ENCODE results near the gene SPAM1. TPM values are rescaled to one million over a fixed set of nuclear protein-coding genes. Genes with fewer than 3 reads are reported as not detected.
"Not testable (repeated sequence)": the region's sequence is repeated elsewhere in the genome, so short reads cannot be mapped to it uniquely, and the experiment has no call there.

SPAM1 gene
- total RNA-seq, 1 donor from 2014 or later = not detected

DNA sequence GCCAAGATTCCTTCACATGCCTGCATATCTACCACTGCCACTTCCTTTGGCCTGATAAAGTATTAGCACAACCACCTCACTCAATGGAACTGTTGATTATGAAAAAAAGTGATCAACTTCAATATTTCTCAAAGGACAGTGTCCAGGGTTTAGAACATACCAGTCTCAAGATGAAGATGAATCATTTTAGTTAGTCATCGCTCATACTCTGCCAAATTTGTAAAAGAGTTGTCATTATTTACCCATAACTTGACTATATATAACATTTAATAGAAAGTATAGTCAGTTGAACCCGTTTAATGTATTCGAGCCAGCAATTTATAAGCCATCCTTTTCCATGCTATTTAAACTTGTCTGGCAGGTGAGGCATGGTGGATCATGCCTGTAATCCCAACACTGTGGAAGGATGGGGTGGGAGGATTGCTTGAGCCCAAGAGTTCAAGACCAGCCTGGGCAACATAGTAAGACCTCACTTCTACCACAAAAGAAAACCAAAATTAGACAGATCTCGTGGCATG is 33.2 kb downstream of the SPAM1 start:
- no peak for DNase-seq

DNA sequence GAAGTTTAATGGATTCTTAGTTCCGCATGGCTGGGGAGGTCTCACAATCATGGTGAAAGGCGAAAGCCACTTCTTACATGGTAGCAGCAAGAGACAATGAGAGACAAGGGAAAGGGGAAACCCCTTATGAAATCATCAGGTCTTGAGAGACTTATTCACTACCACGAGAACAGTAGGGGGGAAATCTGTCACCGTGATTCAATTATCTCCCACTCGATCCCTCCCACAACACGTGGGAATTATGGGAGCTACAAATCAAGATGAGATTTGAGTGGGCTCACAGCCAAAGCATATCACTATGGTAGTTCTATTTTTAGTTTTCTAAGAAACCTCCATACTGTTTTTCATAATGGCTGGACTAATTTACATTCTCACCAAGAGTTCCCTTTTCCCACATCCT is 36.7 kb downstream of the SPAM1 start:
- no peak for DNase-seq

DNA sequence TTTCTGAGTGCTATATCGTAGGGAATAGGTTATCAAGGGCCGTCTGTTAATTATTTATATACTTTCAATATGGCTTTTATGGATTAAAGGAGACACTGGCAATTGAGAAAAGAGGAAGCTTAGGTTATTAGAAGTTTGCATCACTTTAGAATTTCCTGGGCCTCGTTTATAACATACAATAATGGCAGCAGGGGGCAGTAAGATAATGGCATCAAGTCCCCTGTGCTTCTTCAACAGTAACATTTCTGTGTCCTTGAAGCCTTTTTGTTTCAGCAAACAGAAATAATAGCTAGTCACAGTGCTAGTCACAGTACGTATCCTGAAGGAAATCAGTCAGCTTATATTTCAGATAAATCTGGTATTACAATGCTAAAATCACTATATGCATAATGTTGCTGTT is 41.9 kb downstream of the SPAM1 start:
- no peak for DNase-seq

DNA sequence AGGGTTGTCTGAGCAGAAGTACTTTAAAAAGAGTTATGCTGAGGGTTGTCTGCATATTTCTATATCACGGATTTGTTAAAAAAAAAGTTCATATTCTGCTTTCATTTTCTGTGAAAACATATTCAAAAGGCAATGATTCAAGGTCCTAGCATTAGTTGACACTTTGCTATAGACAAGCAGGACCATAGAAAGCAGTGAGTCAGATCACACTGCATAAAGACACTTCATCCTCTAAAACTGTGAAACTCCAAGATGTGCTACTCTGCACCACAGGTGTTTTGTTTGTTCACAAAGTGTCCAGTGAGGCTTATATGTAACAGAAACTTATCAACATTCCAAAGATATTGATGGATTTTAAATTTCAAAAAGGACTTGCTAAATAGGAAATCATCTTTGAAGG is 47.0 kb downstream of the SPAM1 start:
- no peak for DNase-seq

DNA sequence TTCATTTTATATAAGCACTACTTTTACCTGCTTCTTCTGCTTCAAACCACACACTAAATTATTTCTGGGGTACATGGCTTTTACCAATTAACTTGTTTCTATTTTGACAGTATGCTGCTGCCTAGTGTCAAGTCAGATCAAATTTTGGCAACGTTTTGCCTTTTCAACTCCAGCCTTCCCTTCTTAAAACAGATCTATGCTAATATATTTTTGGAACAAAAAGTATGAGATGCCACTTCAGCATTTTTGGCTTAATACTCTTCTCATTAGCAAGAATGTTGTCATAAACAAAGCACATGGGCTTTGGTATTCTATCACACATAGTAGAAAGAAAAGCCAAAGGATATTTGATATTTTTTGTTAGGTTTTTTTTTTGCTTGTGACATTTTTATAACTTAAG is 47.8 kb downstream of the SPAM1 start:
- DNase-seq = no peak

DNA sequence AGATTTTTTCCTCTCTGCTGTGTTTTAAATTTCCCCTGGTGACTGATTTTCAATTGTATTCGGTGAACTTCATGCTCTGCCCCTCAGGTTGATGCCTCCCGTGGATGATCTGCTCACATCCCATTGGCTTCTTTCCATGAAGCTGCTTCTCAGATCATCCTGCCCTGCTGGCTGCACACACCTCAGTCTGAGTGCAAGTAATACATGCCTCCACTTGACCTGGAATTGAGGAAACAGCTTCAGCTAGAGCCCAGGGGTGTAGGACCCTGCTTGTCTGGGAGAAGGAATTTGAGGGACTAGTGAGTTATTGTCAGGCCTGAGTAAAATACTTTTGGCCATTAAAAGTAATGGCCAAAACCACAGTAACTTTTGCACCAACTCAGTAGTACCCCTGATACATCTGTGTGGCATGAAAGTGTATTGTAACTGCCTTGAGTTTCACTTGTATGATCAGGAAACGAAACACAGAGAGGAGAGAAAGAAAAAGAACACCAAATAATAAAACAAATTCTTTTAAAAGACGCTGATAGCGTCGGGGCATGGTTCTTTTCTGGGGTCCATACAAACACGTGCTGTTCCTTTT is 49.4 kb downstream of the SPAM1 start:
- DNase-seq = no peak

DNA sequence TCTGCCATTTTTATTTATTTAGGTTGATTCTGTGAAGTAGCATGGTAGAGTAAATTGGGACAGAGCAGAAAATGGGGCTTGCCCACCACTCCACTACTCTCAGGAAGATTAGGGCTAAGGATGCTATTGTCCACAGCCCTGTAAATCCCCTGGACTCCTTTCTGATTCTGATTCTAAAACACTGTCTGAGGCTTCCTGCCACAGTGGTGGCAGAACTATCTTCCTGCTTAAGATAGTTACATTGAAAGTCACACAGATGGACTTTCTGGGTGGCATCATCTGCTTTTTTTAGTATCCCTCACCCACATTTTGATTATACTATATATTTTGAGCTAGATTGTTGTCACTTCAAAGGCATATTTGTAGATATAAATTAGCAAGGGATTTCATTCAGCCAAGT is 50.0 kb downstream of the SPAM1 start:
- no peak for DNase-seq

DNA sequence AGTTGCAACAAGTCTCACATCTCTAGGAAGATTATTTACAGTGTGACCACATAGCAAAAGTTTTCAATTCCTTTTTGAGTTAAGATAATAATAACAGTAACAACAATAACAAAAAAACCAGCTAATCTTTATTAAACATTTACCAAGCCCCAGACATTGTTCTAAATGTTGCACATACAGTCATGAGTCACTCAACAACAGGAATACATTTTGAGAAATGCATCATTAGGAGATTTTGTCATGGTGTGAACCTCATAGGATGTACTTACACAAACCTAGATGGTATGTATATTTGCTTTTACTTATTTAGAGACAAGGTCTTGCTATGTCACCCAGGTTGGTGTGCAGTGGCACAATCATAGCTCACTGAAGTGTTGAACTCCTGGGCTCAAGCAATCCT is 52.0 kb downstream of the SPAM1 start:
- no peak for DNase-seq

DNA sequence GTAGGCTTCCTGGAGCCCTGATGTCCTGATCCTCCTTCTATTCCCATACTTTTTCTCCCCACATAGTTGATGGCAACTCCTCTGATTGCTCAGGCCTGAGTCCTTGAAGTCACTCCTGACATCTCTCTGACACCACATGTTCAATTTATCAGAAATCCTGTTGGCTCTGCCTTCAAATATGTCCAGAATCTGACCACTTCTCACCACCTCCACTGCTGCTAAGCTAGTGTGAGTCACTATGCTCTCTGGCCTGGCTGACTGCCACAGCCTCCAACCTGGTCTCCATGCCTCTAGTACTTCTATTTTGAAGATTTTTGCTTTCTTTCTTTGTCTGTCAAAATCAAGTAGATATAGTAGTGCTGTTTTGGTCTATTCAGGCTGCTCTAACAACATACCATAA is 54.8 kb downstream of the SPAM1 start:
- DNase-seq = no peak

DNA sequence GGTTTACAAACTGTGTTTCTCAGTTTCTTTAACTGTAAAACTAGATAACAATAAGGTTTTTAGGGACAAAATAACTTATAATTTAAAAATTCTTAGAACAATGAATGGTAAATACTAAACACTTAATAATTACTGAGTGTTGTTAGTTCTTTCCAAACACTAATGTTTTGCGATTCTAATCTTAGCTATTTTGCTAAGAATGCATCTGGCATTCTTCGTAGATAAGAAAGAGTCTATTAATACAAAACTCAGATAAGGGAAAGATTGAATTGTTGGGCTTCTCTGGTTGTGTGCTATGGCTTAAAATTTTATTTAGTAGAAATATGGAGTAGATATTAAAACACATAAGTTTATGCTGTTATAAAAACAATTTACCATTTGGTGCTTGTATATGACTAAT is 62.4 kb downstream of the SPAM1 start:
- DNase-seq = no peak

DNA sequence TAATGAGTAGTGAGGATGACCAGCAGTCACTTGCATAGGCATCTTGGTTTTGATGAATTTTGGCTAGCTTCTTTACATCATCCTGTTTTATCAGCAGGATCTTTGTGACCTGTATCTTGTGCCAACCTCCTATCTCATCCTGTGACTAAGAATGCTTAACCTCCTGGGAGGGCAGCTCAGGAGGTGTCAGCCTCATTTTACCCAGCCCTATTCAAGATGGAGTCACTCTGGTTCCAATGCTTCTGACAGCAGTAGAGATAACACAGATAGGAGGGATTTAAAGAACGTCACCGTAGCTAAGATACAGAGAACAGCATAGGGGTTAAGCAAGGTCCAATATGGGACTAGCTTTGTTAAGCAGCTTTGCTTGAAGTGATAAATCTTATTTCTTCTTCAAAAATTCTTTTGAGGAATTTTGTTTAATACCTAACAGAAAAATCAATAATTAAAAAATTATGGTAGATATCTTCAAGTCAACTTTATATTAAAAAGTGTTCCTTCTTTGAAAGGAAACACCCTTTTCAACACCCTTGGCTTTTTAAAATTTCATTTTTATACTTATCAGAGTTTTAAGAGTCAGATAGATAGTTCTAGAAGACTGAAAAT is 68.0 kb downstream of the SPAM1 start:
- no peak for DNase-seq

DNA sequence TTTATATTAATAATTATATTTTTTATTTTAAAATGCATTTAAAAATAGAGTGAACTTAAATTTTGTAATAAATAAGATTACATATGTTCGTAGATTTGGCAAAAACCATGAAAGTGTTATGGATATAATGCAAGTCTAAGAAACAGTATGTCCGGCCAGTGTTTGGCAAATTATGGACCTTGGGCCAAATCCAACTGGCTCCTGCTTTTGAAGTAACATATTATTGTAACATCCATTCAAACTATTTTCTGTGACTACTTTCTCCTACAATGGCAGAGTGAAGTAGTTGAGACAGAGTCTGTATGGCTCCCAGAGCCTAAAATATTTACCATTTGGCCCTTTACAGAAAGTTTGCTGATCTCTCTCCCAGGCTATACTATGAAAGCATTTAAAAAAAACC is 69.0 kb downstream of the SPAM1 start:
- no peak for DNase-seq

DNA sequence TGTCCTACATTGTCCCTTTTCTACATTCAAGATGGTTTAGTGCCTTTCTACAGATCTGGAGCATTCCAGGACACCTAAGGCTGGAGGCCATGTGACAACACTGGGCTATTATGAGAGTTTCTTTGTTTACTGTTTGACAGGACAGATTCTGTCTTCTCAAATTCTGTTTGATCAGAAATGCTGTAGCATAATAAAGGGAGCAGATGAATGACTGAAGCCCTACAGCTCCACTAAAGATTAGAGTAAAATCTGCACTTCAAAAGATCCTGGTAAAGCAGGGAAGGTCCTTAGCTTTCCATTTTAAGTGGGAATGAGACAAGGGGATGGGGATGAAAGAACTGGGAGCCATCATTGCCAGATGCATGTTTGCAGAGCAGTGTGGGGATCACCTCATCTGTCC is 69.4 kb downstream of the SPAM1 start:
- no peak for DNase-seq

DNA sequence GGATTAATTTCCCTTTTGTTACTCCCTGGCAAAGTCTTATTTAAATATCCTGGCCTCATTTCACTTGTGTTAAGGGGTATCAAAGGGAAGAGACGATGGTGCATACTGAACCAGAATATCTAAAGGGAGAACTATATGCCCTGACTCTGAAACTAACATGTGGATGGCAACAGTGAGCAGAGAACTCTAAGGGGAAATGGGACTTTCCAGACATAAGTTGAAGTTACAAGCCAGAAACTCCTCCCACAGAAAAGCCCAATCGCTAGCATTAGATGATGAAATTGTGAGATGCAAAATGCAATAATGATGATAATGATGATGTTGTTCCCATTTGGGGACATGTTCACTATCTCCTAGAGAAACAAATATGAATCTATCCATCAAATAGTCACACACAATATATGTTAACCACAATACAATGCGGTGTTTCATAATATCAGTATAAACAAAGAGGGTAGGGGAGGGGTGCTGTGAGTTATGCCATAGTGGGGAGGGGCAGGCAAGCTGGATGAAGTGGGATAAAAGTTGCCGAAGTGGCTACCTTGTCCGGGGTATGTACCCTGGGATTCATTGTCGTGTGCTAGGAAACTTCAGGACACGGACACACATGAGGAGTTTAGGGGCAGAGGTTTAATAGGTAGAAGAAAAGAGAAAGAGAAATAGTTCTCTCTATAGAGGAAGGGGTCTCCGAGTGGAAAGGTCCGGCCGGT is 70.7 kb downstream of the SPAM1 start:
- DNase-seq = no peak

DNA sequence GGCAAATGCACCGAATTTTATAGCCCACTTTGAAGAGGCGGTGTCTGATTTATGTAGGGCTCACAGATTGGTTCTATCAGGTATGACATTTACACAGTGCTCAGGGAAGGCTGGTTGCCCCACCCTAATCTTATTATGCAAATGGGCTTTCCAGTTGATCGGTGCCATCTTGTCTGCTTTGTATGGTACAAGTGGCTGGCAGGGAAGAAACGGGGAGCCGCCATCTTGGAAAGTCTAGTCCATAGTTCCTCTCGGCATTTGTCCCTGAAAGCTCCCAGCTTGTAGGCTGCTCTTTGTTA is 71.2 kb downstream of the SPAM1 start:
- DNase-seq = no peak

DNA sequence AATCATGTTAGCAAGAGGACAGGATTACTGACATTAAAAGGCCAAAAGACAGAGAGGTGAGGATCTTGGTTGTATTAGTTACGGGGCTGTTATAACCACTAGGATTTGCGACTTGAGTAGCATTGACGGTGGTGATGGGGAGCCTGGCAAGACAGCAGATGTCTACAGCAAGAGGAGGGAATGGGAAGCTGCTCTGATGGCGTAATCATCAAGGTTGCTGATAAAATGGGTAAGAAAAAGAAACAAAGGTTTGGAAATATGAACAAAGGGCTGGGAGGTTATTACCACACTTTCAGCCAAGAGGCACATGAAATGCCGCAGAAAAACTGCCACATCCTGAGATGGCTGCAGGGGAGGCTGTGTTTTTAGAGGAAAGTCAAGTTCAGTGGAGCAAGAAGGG is 73.9 kb downstream of the SPAM1 start:
- DNase-seq = no peak

DNA sequence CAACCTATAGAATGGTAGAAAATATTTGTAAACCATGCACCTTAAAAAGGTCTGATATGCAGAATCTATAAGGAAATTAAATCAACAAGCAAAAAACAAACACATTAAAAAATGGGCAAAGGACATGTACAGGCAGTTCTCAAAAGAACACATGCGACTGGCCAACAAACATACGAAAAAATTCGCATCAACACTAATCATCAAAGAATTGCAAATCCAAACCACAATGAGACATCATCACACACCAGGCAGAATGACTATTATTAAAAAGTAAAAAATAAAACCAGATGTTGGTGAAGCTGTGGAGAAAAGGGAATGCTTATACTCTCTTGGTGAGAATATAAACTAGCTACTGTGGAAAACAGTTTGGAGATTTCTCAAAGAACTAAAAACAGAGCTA is 74.7 kb downstream of the SPAM1 start:
- DNase-seq = no peak

DNA sequence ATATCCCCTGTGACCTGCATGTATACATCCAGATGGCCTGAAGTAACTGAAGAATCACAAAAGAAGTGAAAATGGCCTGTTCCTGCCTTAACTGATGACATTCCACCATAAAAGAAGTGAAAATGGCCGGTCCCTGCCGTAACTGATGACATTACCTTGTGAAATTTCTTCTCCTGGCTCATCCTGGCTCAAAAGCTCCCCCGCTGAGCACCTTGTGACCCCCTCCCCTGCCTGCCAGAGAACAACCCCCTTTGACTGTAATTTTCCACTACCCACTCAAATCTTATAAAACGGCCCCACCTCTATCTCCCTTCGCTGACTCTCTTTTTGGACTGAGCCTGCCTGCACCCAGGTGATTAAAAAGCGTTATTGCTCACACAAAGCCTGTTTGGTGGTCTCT is 83.3 kb downstream of the SPAM1 start:
- DNase-seq = not testable (repeated sequence)

DNA sequence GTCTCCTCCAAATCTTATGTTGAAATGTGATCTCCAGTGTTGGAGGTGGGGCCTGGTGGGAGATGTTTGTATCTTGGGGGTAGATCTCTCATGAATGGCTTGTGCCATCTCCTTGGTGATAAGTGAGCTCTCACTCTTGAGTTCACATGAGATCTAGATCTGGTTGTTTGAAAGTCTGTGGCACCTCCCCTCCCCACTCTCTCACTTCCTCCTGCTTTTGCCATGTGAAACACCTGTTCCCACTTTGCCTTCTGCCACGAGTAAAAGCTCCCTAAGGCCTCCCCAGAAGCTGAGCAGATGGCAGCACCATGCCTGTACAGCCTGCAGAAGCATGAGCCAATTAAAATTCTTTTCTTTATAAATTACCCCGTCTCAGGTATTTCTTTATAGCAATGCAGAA is 84.3 kb downstream of the SPAM1 start:
- no peak for DNase-seq

Other genes starting within 250 kb of the SPAM1 start
- gene WASL, start 176.2 kb upstream of the SPAM1 start, total RNA-seq = 24.3 TPM
- not detected for gene HYAL4, start 80.1 kb upstream of the SPAM1 start, total RNA-seq
- gene TMEM229A, start 107.8 kb downstream of the SPAM1 start, total RNA-seq = 1.7 TPM

Data from occipital lobe (tissue), 2 donors.